NCI-H146 (cell line): Measurements from ENCODE around the gene ARHGAP29.
"Not testable (repeated sequence)": the region's sequence is repeated elsewhere in the genome, so short reads cannot be mapped to it uniquely, and the experiment has no call there.

ENCODE experiments used
- DNase-seq: peaks from one replicate; lab custom pipeline; 2025; lab: John Stamatoyannopoulos, UW

Gene ARHGAP29

DNA sequence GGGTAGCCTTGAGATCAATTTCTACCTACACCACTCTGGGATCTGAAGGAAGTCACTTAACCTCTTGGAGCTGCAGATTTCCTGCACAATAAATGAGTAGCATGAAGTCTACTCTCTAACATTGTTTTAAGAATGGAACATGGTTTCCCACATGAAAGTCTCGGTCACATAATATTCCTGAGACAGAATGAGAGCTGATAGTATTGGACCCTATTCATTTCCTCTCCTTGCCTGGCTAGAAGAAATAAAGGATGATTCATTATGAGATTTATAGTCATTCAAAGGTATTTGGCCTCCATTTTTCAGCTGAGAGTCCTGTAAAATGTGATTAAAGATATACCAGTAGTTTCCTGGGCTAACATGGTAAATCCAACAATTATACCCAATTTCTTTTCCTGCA lies 56.7 kb downstream of the ARHGAP29 start:
- no peak for DNase-seq

GRCh38 chr1:94178901-94179300 lies 58.5 kb downstream of the ARHGAP29 start:
- no peak for DNase-seq

DNA sequence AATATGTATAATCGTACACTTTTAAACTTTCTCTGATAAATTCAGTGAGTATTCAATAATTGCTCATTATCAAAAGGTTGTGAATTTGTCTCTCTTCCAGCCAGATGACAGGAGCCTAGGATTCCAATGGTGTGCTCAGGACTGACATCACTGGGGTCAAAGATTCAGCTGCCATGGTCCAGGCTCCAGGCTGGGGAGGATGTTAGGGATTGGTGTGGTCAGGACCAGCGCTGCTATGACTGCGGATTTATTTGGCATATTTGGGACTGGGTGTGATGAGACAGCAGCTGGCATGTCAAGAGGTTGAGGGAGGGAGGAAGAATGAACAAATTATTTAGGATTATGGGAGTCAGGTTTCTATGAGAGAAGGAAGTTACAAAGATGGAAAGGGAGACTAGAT lies 68.3 kb downstream of the ARHGAP29 start:
- no peak for DNase-seq

- no peak for DNase-seq
These were observed 71.5 kb downstream of the ARHGAP29 start for GRCh38 chr1:94165843-94166242.

GRCh38 chr1:94164885-94165284 lies 72.5 kb downstream of the ARHGAP29 start:
- not testable (repeated sequence) for DNase-seq

- not testable (repeated sequence) for DNase-seq
These were observed 73.3 kb downstream of the ARHGAP29 start for GRCh38 chr1:94164121-94164520.

GRCh38 chr1:94163249-94163648 lies 74.1 kb downstream of the ARHGAP29 start:
- not testable (repeated sequence) for DNase-seq

GRCh38 chr1:94160811-94161210 lies 76.6 kb downstream of the ARHGAP29 start:
- no peak for DNase-seq

DNA sequence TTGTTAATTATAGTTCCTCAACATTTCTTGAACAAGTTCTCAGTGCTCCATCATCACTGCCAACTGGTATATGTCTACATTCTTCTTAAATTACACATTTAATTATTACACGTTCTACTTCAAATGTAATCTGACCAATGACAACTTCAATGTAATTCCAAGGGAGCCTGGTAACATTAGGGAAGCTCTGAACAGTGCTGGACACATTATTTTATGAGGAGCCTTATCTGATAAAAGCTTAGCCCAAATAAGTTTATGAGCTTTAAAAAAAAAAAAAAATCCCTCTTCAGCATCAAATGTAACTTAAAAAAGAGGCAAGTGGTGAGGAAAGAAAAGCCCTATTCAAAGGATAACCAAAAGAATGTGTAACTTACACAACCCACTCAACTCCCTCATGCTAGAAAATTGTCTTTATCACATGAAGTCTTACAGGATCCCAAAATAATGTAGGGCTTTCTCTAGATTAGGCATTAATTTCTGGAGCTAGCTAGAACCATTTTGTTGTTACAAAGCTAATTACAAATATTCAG lies 81.2 kb downstream of the ARHGAP29 start:
- no peak for DNase-seq

GRCh38 chr1:94154989-94155388 lies 82.4 kb downstream of the ARHGAP29 start:
- DNase-seq: no peak

DNA sequence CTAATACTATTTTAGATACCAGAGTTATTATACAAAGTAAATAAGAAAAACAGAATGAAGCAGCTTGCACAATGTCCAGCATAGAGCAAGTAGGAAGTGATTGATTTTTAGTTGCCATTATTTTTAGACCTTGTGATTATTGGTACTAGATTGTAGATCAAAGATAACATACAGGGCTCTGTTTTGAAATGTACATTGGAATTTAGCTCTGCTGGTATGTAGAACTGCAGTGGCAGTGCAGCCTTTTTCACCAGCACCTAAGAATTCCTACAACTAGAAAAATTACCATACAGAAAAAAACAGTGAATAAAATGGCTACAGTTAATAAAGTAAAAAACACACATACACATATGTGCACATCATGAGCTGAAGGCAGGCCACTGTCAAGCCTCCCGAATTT lies 84.3 kb downstream of the ARHGAP29 start:
- DNase-seq: no peak

DNA sequence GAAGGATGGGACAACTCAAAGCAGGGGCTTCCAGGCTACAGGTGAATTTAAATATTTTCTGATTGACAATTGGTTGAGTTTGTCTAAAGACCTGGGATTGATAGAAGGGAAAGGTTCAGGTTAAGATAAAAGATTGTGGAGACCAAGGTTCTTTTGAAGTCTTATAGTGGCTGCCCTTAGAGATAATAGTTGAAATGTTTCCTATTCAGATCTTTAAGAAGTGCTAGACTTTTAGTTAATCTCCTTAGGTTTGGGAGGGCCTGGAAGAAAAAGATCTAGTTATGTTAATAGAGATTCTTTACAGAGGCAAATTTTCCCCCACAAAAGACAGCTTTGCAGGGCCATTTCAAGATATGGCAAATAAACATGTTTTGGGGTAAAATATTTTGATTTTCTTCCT lies 88.2 kb downstream of the ARHGAP29 start:
- not testable (repeated sequence) for DNase-seq

DNA sequence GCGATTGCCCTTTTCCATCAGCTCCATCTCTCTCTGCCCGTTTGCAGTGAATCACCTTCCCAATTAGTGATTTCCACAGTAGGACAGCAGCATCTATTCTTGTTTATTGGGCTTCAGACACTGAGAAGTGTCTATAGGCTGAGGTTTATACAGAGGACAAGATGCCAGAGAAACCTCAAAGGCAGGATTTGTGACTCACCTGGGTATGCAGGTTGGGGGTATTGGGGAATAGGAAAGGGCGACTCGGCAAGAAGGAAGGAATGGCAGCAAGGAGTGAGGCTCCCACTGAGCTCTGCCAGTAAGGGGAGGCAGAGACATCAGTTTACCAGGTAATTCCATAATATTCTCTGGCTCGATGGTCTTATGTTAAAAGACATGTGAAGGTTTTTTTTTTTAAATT lies 91.1 kb downstream of the ARHGAP29 start:
- DNase-seq: no peak

DNA sequence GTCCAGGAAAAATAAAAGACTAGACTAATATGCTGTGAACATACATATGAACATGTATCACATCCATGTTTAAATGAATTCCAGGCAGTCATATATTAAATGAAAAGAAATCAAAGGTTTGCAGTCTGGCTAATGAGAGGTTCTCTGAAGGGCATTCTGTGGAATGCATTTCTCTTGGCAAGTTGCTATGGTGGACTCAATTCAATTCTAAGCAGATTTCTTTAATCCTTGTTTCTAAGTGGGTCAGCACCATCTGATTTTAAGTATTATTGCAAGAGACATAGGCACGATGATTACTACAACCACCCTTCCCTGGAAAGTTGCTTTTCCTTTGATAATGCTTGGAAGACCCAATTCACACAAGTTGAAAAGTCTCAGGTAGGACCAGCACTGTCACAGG lies 92.5 kb downstream of the ARHGAP29 start:
- DNase-seq: no peak

DNA sequence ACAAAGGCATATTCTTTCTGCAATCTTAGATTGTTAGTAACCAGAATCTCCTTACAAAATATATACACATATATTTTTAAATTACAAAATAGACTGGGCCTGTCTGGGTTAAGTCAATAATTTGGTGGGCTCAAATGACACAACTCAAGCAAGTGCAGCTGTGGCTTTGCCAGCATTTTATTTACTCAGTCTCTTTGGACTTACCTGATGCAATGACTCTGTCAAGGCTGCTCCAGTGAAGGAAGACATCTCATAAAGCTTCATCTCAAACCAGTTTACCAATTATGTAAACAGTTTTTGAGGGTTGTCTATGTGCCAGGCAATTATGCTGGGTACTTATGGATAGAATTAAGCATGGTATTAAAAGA lies 93.6 kb downstream of the ARHGAP29 start:
- no peak for DNase-seq

DNA sequence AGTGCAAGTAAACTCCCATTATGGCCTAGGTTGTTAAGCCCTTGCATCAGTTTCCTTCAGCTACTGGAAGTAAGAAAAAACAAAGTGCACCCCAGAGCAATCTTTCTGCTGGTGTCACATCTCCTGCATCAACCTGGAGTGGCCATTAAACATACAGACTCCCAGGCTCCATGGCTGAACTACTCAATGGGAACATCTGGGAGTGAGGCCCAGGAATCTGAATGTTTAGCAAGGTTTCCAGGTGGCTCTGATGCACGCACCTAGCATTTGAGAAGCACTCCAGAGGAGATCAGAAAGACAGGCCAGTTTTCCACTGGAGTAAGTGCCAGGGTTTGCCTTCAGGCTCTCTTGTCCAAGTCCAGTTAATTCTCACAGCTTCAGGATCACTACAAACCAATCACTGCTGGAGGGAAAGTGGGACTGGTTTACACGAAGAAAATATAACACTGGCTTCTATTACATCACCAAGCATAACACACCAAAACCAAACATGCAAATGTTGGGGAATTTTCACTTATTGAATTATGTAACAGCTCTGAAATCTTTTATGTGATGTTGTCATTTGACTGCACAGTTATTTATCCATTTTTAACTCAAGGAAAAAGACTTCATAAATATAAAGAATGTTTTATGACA lies 94.1 kb downstream of the ARHGAP29 start:
- DNase-seq: no peak

- no peak for DNase-seq
These were observed 94.8 kb downstream of the ARHGAP29 start for GRCh38 chr1:94142583-94142982.

GRCh38 chr1:94142022-94142421 lies 95.4 kb downstream of the ARHGAP29 start:
- DNase-seq: no peak

- no peak for DNase-seq
These were observed 105.3 kb downstream of the ARHGAP29 start for GRCh38 chr1:94132111-94132510.

DNA sequence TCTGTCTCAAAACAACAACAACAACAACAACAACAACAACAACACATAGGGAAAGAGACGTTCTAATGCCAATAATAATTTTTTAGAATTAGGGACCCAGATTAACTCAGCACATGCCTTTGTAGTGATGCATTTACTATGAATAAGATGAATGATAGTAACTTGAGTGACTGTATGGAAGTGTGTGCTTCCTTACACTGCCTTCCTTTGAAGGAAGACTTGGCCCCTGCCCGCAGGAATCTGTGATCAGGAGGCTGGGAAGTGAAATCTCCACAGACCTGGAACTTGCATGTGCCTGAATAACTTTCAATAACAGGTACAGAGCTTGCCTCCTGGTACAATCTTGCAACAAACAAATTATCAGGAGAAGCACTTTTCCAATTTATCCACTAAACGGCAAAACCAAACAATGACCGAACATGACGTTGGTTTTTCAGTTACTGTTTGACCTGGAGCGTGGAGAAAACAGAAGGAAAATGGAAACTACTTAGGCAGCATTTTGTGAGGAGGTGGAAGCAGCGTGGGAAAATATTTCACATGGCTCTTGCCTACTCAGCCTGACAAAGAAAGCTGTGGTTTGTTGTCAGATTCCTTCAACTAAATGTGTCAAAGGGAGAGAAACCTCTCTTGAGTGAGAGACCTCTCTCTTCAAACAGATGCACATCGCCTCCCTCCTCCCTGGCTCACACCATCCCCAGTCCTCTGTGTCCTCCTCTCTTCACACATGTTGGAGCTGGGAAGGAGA lies 106.4 kb downstream of the ARHGAP29 start:
- DNase-seq: no peak

- no peak for DNase-seq
These were observed 110.7 kb downstream of the ARHGAP29 start for GRCh38 chr1:94126651-94127050.

GRCh38 chr1:94125551-94126514 lies 111.6 kb downstream of the ARHGAP29 start:
- DNase-seq: no peak
